Cerebellar nuclear complex (tissue), 1 donor: Measurements from ENCODE around the gene GPATCH3.
"Not testable (repeated sequence)": the region's sequence is repeated elsewhere in the genome, so short reads cannot be mapped to it uniquely, and the experiment has no call there.

Experiments used
- DNase-seq, 2 experiments: peaks; one replicate each; lab custom pipeline; 2025; lab: John Stamatoyannopoulos, UW

The GPATCH3 gene

DNA sequence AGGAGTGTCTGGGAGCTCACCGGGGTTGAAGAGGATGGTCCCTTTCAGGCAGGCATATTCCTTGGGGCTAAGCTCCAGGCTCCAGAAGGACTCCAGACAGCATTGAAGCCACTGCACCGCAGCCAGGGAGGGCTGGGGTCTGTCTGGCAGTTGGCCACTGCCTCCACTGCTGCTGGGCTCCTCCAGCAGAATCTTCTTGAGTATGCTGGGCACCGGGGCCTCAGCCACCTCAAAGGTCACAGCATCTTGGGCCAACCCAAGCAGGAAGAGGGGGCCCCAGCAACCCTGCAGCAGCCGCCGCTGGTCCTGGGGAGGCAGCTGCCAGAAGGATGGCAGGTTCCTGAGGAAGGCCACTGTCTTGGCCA lies 13.1 kb upstream of the GPATCH3 start:
- DNase-seq: no peak

DNA sequence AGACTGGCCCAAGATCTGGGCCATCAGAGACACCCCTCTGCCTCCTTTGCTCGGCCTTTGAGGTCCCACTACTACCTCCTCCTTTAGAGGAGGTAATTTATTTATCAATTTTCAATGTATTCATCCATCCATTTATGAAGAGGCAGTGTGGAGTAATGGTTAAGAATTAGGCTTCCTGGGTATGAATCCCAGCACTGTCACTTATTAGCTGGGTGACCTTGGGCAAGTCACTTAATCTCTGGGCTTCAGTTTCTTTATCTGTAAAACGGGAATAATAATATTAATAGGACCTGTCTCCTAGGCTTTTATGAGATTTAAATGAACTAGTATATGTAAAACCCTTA lies 11.9 kb upstream of the GPATCH3 start:
- DNase-seq: no peak

DNA sequence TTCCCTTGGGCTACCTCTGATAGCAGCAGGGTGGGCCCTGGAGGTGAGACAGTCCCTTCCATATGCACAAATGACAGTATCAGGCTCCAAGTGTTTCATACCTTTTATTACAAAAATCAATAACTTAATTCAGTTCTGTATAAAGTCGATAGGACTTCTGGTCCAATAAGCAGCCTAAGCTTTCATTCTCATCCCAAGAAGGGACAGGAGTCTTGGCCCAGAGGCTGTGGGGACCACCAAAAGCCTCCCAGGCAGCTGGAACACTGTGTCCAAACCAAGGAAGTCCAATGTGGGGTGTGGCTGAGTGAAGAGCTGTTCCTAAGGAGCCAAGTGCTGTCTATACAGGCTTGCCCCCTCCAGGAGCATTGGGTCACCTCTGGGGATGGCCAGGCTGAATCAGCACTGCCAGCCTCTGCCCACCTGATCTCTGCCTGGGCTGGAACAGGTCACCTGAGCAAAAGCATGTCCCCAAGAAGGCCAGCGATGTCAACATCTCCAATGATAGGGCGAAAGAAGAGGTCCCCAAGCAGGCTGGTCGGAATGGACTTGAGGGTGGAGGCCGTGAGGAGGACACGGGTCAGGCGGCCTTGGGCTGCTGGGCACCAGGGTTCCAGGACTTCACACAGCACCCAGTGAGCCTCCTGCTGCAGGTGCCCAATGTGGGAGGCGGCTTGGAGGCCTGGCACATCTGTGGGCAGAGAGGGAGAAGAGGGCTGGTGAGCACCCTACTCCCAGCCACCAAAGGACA lies 11.3 kb upstream of the GPATCH3 start:
- no peak for DNase-seq

DNA sequence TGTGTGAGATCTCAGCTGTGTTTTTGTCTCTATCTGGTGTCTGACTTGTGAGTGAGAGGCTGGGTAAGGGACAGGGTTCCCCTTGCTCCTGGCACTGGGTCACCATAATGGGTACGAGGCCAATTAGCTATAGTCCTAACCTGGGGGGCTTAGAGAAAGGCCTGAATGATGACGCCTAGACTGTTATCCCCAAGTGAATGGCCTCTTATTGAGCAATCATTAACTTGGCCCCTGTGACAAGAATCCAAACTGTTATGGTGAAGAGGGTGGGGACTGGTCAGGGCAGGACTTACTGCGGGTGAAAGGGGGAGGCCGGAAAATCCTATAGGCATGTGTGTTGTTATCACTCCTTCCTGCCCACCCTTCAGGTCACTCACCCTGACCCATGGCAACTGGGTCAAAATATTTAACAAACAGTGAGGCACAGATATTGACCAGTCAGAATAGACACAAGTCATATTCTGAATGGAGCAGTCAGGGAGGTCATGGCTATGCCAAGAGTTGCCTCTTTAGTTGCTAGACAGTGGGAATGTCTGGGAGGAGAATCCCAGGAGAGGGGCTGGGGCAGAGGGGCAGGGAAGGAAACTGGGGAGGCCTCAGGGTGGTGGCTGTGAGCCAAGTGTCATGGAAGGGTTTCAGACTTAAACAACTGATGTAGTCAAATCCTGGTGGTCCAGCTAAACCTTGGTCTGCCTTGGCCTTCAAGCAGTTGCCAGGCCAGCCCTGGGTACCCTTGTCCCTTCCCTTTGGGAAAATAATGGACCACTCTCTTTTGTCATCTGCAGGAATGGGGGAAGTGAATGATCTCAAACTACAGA lies 10.3 kb upstream of the GPATCH3 start:
- DNase-seq: no peak

DNA sequence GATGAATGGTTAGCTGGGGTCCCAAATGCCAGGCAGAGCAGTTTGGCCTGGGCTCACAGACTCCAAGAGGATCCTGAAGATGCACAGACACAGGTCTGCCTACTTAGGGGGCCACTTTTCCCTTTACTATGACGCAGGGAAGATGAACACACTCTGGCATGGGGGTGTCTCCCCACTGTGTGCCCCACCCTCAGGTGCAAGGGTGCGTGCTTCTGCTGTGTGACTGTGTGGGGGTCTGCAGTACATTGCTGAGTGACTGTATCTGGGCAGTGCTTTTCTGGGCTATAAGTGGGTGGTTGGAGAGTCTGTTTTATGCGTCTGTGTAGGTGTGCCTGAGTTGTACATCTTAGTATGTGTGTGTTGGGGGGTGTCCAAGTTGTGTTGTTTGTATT lies 9.7 kb upstream of the GPATCH3 start:
- no peak for DNase-seq

DNA sequence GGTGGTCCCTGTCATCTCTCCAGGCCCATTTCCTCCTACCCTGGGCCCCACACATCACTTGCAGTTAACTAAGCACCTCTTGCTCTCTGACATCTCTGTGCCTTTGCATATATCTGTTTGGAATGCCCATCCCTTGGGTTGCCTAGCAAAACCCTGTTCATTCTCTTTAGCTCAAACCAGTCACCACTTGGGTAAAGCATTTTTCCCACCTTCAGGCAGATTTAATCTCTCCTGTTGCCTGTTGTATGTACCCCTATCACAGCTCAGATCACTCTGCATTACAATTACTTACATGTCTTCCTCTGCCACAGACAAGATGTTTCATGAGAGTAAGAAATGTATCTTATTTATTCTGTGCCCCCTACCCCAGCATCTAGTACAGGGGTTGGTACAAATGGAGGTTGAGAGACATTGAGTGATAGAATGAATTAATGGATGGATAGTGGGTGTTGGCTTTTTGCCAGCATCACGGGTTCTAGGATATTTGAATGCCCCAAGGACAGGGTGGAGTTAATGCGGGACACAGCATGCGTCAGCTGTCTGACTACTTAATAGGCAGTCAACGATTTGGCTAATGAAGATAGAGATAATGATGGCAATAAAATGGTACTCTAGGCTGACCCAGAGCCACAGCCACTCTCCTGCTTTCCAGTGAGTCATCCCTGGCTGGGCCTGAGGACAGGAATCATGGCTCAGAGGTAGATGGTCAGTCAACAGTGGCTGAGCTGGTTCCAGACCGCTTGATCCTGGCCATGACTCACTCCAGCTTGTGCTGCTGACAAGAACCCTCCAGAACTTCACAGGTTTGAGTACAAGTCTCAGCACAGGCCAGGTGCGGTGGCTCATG lies 7.0 kb upstream of the GPATCH3 start:
- no peak for DNase-seq

DNA sequence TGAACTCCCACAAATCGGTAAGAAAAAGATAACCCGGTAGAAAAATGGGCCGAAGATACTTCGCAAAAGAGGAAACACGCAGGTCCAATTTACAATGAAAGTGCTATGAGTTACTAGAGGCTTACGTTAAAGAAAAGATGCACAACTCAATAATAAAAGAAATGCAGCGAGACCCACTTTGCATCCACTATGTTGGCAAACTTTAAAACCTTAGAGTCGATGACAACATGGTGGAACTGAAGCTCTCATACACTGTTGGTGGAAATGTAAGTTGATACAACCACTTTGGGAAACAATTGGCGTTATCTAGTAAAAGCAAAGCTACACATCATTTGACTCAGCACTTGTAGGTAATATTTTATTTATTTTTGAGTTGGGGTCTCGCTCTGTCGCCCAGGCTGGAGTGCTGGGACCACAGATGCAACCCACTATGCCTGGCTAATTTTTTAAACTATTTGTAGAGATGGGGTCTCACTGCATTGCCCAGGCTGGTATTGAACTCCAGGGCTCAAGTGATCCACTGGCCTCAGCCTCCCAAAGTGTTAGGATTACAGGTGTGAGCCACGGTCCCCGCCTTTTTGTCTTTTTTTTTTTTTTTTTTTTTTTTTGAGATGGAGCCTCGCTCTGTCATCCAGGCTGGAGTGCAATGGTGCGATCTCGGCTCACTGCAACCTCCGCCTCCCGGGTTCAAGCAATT lies 696 bp upstream of the GPATCH3 start:
- DNase-seq: no peak

DNA sequence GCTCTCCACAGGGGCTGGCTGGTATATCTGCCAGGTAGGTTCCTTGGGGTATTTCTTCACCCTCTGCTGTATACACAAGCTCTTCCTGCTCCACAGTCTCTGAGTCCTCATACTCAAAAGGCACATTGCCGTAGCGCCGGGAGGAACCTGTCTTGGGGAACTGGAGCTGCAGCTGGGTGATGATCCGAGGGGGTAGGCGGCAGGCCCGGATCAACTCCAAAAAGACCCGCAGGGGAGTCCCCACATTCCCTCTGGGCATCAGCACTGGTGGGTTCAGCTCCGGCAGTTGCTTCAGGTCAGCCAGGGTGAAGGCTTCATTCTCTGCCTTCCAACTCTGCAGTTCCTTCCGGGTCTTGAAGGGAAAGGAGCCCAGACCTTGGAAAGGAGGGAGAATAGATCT lies 2.9 kb downstream of the GPATCH3 start:
- no peak for DNase-seq

DNA sequence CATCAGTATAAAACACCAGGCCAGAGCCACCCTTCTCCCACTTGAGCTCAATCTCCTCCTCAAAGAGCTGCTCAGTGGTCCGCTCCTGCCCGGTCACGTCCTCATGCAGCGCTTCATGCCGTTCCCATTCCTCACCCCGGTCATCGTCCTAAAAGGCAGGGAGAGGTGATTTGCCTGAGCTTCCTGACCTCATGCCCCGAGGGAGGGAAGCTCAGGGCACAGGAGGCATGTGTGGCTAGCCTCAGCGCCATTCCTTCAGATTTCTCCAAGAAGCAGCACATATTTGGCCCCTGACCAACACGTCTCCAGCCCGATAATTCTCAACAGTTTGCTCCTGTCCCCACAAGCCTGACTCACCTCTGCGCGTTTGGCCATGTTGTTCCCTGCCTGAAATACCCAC lies 6.0 kb downstream of the GPATCH3 start:
- no peak for DNase-seq

DNA sequence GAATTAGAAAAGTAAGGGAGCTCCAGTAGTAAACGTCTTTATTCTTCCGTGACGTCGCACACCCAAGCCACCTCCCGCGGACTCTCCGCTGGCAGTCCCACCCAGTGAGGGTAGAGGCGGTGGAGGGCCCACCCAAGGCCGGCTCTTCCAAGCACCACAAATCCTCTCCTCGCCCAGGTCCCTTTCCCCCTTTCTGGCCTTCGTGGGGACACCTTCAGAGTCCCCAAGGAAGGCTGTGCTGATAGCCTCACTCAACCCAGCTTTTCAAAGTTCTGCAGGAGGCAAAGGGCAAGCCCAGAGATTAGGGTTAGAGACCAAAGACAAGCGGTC lies 9.8 kb downstream of the GPATCH3 start:
- no peak for DNase-seq

DNA sequence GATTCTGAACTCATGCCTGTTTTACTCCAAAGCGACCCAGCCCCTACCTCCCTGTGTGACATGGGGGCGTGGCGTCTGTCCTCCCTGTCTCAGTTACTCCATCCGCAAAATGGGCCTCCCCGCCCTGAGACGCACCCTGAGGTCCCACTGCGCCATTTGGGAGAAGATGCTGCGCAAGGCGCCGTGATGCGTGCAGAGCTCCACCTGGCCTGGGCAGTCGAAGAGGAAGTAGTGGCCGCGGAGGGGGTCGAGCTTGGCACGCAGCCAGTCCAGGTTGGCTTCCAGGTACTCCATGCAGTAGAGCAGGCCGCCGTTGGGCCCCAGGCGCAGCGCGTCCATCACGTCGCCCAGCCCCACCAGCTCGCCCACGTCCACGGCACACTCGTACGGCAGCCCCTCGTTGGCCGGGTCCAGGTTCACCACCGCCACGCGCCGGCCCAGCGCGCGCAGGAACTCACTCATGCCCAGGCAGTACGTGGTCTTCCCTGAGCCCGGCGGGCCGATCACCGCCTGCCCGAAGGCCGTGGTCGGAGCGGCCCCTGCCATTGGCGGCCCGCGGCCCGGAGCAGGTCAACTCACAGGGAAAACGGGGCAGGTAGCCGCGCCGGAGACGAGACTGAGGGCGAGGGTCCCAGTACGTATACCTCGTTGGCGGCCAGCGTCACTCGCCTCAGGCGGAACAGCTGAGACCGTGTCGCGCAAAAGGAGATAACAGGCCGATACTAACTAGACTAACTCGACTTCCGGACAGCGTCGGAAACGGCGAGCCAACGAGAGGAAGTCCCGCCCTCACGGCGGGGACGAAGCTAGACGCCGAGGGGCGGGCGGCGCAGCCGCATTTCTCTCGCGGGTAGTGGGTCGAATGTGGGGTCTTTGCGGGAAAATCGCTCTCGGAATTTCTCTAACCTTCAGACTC lies 10.5 kb downstream of the GPATCH3 start, which contains the start of gene GPN2:
GPN2 (minus strand) TSS at position 733 of the 916 bp plus-strand sequence; CDS start at position 546, 187 bp downstream.
- peak; percentile 33 to 40 for DNase-seq

DNA sequence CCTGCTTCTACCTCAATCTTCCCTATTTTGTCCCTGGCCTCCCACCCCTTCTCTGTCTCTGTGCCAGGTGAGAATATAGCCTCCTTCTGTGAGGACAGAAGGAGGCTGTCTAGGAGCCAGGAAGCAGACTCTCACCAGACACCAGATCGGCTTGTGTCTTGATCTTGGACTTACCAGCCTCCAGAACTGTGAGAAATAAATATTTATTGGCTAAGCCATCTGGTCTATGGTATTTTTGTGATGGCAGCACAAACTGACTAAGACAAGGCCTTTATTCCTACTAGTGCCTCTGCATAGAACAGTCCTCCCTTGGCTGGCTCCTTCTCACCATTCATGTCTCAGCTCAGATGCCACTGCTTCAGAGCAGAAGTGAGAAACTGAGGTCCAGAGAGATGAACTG lies 12.0 kb downstream of the GPATCH3 start:
- no peak for DNase-seq

DNA sequence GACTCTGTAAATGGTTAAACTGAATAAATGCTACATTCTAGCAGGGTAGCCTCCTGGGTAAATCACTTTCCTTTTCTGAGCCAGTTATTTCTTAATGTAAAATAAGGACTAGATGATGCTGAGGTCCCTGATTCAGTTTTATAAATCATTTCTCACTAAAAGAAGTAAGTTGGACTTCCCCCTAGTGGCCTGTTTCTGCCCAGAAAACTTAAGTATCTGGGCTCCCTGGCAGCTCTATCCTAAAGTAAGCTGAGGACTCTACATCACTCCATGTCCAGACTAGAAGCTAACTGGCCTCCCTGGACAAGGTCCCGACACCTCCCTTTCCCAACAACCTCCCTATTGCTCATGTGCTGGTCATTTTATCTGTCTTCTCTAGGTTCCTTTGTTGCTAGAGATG lies 13.1 kb downstream of the GPATCH3 start:
- no peak for DNase-seq

DNA sequence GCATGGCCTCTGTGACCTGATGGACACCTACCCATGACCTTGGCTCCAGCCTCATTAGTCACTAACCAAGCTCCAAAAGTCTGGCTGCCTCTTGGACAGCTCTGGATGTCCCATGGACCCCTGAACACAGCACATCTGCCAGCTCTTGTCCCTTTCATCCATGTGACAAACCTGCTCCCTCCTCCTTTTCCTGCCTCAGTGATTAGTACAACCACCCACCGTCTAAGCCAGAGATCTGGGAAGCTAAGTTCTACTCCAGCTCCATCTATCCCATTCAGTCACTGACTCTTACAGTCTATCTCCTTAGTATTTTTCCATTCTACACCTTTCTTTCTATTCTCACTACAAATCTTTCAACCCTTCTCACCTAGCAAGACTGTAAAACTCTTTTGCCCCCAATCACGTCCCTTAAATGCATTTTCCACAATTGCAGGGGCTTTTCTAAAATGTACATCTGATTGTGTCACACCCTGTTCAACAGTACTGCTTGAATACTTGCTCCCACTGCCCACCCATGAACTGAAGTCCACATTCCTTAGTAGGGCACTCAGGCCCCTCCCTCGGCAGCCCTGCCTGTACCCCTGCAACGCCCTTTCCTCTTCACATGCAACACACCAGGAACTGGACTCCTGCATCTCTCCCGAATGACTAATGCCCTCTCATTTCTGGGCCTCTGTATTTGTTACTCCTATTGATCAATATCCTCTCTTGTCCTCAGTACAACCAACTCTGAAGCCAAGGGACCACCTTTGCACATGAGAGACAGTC lies 17.4 kb downstream of the GPATCH3 start:
- DNase-seq: no peak

DNA sequence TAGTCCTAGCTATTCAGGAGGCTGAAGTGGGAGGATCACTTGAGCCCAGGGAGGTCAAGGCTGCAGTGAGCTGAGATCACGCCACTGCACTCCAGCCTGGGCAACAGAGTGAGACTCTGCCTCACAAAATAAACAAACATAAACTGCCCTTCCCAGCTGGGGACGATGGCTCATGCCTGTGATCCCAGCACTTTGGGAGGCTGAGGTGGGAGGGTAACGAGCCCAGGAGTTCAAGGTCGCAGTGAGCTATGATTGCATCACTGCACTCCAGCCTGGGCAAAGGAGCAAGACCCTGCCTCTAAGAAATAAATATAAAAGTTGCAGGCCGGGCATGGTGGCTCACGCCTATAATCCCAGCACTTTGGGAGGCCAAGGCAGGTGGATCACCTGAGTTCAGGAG lies 18.7 kb downstream of the GPATCH3 start:
- DNase-seq: not testable (repeated sequence)

DNA sequence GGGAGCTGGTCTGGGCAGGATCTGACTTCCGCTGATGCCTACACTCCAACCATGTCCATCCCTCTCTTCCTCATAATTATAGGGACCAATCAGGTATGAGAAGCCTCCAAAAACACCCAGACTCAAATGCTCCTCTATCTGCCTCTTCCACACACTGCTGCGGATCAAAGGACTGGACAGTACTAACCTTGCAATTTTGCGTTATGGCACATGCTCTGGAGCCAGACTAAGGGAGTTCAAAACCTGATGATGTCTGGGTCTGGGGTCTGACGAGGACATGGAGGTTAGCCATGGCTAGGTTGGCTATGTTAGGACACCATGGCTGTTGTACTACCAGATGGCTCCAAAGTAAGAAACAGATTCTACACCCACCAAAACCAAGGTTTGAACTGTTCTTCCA lies 20.5 kb downstream of the GPATCH3 start:
- no peak for DNase-seq

DNA sequence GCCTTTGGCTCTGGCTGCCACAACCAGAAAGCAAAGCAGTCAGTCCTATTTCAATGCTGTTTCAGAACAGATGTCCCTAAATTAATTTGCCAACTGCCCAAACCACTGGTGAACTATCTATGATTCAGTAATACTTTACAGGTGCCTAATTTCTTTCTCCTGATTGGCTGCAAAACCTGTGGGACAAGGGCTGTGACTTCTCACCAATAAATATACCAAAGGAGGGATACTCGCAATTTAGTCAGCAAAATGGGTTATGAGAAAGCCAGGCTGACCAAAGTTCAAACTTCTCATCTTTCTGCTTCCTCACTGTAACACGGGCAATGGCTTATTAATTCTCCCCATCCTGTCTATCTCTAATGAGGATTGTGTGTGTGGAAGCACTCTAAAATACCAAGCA lies 22.9 kb downstream of the GPATCH3 start:
- DNase-seq: no peak

DNA sequence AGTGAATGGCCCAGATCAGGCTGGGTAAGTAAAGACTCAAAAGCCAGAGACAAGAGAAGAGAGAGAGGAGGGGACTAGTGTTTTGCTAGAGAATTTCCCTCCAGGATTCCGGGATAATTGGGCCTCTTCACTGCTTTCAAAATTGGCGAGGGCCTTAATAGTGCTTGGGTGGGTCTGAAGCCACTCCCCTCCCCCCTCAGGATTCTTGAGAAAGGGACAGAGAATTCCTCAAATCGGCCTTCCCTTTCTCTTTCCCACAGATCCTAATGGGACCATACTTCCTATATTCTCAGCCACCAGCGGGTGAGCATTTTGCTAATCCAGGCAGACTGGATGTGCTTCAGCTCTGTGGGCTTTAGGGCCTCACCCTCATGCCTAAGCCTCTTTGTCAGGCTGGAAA lies 25.4 kb downstream of the GPATCH3 start:
- DNase-seq: no peak

DNA sequence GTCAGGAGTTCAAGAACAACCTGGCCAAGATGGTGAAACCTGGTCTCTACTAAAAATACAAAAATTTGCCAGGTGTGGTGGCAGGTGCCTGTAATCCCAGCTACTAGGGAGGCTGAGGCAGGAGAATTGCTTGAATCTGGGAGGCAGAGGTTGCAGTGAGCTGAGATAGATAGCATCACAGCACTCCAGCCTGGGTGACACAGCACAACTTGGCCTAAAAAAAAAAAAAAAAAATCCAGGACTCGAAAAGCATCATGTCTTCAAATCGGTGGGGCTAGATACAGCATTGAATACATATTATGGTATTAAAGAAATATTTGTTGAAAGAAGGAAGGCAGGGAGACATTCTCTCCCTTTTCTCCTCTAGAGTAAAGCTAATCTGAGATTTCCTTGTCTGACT lies 27.2 kb downstream of the GPATCH3 start:
- not testable (repeated sequence) for DNase-seq
